Activated CD8-positive, alpha-beta T cell treated with anti-CD3 and anti-CD28 coated beads, Interleukin-2, amount 10 ng/mL, durations not matched to agents 7 days and 5 days (primary cell): ENCODE results near the gene C5. TPM values are rescaled to one million over a fixed set of nuclear protein-coding genes. Genes with fewer than 3 reads are reported as not detected.

Source experiments
- ATAC-seq: fragments of 150-1000 bp; cut with Tn5 transposase; one replicate; pipeline ENCODE4 v1.10.0; 2021; ENCODE audit warnings: moderate library complexity
- CTCF ChIA-PET: fragments of 350-600 bp; sonication (Branson Sonifier 250); formaldehyde crosslinking; loops from one replicate; lab custom pipeline; 2021; ENCODE audit warnings: antibody characterized with exemption; lab: Charles Lee
- POLR2A ChIA-PET: fragments of 350-600 bp; sonication (Branson Sonifier 250); formaldehyde crosslinking; loops from one replicate; lab custom pipeline; 2021; ENCODE audit warnings: antibody characterized with exemption; lab: Charles Lee
- DNase-seq: peaks from one replicate; pipeline ENCODE4 v3.0.0-alpha.2; 2020
- H3K27ac Mint-ChIP-seq: one replicate; pipeline ENCODE4 v1.8.0; 2021; ENCODE audit warnings: mild to moderate bottlenecking, mixed read lengths
- H3K27me3 Mint-ChIP-seq: one replicate; pipeline ENCODE4 v1.8.0; 2021; ENCODE audit warnings: low read depth, mixed read lengths
- H3K36me3 Mint-ChIP-seq: one replicate; pipeline ENCODE4 v1.8.0; 2021; ENCODE audit warnings: low read depth, mixed read lengths
- H3K4me1 Mint-ChIP-seq: one replicate; pipeline ENCODE4 v1.8.0; 2021; ENCODE audit warnings: low read depth, mixed read lengths
- H3K4me3 Mint-ChIP-seq: one replicate; pipeline ENCODE4 v1.8.0; 2021; ENCODE audit warnings: mild to moderate bottlenecking, mixed read lengths
- H3K9me3 Mint-ChIP-seq: one replicate; pipeline ENCODE4 v1.8.0; 2022; ENCODE audit warnings: mixed read lengths; ENCODE audit not compliant: insufficient read depth
- total RNA-seq, 2 experiments: library from RNA; stranded (reverse); gene quantifications; one replicate each; pipeline ENCODE4 v1.2.3, GENCODE V29; 2021

The C5 gene
- total RNA-seq, 2 experiments from 2014 or later, result 1.3 to 2.3 TPM

- Mint-ChIP-seq H3K27me3 (no peaks in the 10 kb centered on the region), H3K9me3 (no peaks in the 10 kb centered on the region), H3K27ac (peak overlapping the region; percentile 89), H3K4me1 (peaks cover 83% of the 10 kb centered on the region), H3K4me3 (no peak overlapping the region), H3K36me3 (peaks cover 94% of the 10 kb centered on the region)
- ChIA-PET POLR2A (interaction anchor here (1.1 to 12.2 kb wide), 6 partner anchors 9 to 34 kb away, joined by 4 to 119 read pairs (median 6); partner anchors contain the start of gene TRAF1), CTCF (interaction anchor here (3.5 kb wide), 1 partner anchor 15 kb away, joined by 20 read pairs; the partner anchor contains the start of gene TRAF1)
- peak; percentile 60 for DNase-seq
- ATAC-seq, result peak; percentile 44
Measured at GRCh38 chr9:120909904-120910303, 140.2 kb downstream of the C5 start.

- POLR2A ChIA-PET, result interaction anchor here (1.3 to 6.1 kb wide), 8 partner anchors 9 to 34 kb away, joined by 3 to 72 read pairs (median 20); partner anchors contain the start of genes PHF19 and TRAF1
- peaks cover 91% of the 10 kb centered on the region for H3K36me3 Mint-ChIP-seq
- H3K4me3 Mint-ChIP-seq, result peak overlapping the region; percentile 20
- DNase-seq (peak; percentile 58), ATAC-seq (peak; percentile 61)
- peaks cover 90% of the 10 kb centered on the region for H3K4me1 Mint-ChIP-seq
- H3K9me3 Mint-ChIP-seq, result no peaks in the 10 kb centered on the region
- H3K27ac Mint-ChIP-seq, result peak overlapping the region; percentile 88
- CTCF ChIA-PET, result interaction anchor here (1.3 to 4.3 kb wide), 5 partner anchors 10 to 76 kb away, joined by 3 to 28 read pairs (median 5); no protein-coding TSS in a partner anchor
- no peaks in the 10 kb centered on the region for H3K27me3 Mint-ChIP-seq
Measured at GRCh38 chr9:120905315-120906164, 144.5 kb downstream of the C5 start.

- H3K4me3 Mint-ChIP-seq, result no peak overlapping the region
- DNase-seq, result no peak
- H3K36me3 Mint-ChIP-seq, result peaks cover 90% of the 10 kb centered on the region
- H3K27ac Mint-ChIP-seq, result peak overlapping the region; percentile 88
- ChIA-PET POLR2A (interaction anchor here (1.1 to 6.1 kb wide), 11 partner anchors 9 to 34 kb away, joined by 3 to 72 read pairs (median 9); partner anchors contain the start of genes PHF19 and TRAF1), CTCF (interaction anchor here (1.0 to 4.3 kb wide), 8 partner anchors 9 to 76 kb away, joined by 3 to 28 read pairs (median 5); no protein-coding TSS in a partner anchor)
- no peaks in the 10 kb centered on the region for H3K9me3 Mint-ChIP-seq
- H3K27me3 Mint-ChIP-seq, result no peaks in the 10 kb centered on the region
- H3K4me1 Mint-ChIP-seq, result peaks cover 90% of the 10 kb centered on the region
- ATAC-seq, result no peak
Measured at GRCh38 chr9:120904978-120905301, 145.1 kb downstream of the C5 start.

- ChIA-PET CTCF (interaction anchor here (0.7 to 4.3 kb wide), 17 partner anchors 9 to 77 kb away, joined by 3 to 28 read pairs (median 4); no protein-coding TSS in a partner anchor), POLR2A (interaction anchor here (0.7 to 6.1 kb wide), 18 partner anchors 8 to 35 kb away, joined by 3 to 72 read pairs (median 5); partner anchors contain the start of genes PHF19 and TRAF1)
- Mint-ChIP-seq H3K4me1 (peaks cover 90% of the 10 kb centered on the region), H3K9me3 (no peaks in the 10 kb centered on the region), H3K27me3 (no peaks in the 10 kb centered on the region), H3K27ac (peak overlapping the region; percentile 88), H3K36me3 (peaks cover 89% of the 10 kb centered on the region), H3K4me3 (no peak overlapping the region)
- peak; percentile 55 for ATAC-seq
- peak; percentile 69 for DNase-seq
Measured at GRCh38 chr9:120904061-120904977, 145.8 kb downstream of the C5 start.

- peaks cover 86% of the 10 kb centered on the region for H3K36me3 Mint-ChIP-seq
- peaks cover 93% of the 10 kb centered on the region for H3K4me1 Mint-ChIP-seq
- no peaks in the 10 kb centered on the region for H3K9me3 Mint-ChIP-seq
- peak overlapping the region; percentile 88 for H3K27ac Mint-ChIP-seq
- ChIA-PET POLR2A (interaction anchor here (0.9 to 6.1 kb wide), 15 partner anchors 11 to 219 kb away, joined by 3 to 72 read pairs (median 4); partner anchors contain the start of genes PHF19 and TRAF1), CTCF (interaction anchor here (0.9 to 4.3 kb wide), 12 partner anchors 10 to 79 kb away, joined by 3 to 28 read pairs (median 6); no protein-coding TSS in a partner anchor)
- DNase-seq (no peak), ATAC-seq (no peak)
- no peaks in the 10 kb centered on the region for H3K27me3 Mint-ChIP-seq
- H3K4me3 Mint-ChIP-seq, result no peak overlapping the region
Measured at GRCh38 chr9:120902569-120903535, 147.2 kb downstream of the C5 start.

Other genes starting within 250 kb of the C5 start
- 10 to 100 TPM; 47.9 to 50.7 TPM for gene PSMD5, start 207.4 kb downstream of the C5 start, total RNA-seq
- 100 to 1,000 TPM; 273 to 290 TPM for gene PHF19, start 173.1 kb downstream of the C5 start, total RNA-seq
- 10 to 100 TPM; 51.6 to 52.9 TPM for gene TRAF1, start 123.5 kb downstream of the C5 start, total RNA-seq
- gene CNTRL, start 24.7 kb upstream of the C5 start, total RNA-seq, result 10 to 100 TPM; 80.8 to 84.3 TPM
- 10 to 100 TPM; 56.7 to 68.2 TPM for gene RAB14, start 151.6 kb upstream of the C5 start, total RNA-seq
- gene GSN, start 217.9 kb upstream of the C5 start, total RNA-seq, result 1 to 10 TPM; 4.0 to 4.2 TPM